GM18502 (cell line): ENCODE results near the gene RAB3B.

ENCODE experiments used
- ATAC-seq: cut with Tn5 transposase; IDR thresholded peaks from one replicate; pipeline ENCODE4 v1.9.1; 2021; ENCODE audit warnings: mild to moderate bottlenecking; ENCODE audit not compliant: unreplicated experiment, poor library complexity

Gene RAB3B

GRCh38 chr1:51958824-51959223 is 31.7 kb downstream of the RAB3B start:
- ATAC-seq = no peak

DNA sequence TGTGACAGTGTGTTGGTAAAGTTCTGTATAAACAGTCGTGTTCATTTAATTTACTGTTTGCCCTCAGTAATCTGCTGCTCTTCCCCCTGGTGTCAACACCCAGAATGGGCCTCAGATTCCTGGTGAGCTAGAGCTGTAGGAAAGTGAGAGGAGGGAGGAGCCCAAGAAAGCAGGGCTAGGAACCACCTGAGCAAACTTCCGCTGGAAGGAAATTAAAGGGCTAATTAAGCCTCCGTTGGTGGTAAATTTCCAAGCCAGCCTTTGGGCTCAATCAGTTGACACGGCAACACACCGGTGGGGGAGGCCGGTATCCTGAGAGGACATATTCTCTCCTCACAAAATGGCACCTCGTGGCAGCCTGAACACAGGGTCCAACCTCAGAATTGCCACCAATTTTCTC is 32.9 kb downstream of the RAB3B start:
- ATAC-seq = no peak

DNA sequence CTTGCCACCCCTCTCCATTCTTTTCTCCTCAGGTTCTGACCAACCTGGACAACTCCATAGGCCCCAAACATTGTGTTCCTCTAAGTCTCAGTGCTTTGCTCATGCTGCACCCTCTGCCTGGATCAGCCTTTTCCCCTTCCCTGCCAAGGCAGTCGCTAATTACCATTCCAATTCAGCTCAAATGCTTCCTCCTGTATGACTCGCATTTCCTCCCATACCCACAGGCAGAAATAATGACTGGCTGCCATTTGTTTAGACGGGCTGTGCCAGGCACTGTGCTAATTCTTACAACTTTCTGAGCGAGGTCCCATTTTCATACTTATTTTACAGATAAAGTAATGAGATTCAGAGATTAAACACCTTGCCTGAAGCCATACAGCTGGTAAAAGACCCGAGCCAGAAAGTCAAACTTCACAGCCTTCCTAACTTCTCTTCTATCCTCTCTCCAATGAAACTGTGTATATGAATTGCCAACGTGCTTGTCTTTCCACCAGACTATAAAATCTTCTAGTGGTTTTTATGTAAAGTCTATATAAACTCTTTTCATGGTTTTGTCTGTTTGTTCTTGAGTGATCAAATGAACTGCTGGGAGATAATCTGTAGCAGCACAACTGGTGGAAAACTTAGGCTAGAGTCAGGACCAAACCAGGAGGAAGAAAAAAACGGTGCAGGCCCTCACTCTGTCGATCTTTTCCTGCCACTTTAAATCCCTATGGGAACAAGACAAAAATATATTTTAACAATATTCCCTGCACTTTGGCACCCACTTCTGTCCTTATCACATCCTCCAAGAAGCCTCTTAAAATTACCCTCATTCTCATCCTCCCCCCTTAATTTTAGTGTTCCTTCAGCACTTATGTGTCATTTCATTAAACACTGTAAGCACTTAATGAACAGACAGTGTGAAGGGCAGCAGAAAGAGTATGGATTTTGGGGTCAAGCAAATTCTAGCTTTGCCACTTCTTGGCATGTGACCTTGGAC is 33.7 kb downstream of the RAB3B start:
- ATAC-seq = no peak

DNA sequence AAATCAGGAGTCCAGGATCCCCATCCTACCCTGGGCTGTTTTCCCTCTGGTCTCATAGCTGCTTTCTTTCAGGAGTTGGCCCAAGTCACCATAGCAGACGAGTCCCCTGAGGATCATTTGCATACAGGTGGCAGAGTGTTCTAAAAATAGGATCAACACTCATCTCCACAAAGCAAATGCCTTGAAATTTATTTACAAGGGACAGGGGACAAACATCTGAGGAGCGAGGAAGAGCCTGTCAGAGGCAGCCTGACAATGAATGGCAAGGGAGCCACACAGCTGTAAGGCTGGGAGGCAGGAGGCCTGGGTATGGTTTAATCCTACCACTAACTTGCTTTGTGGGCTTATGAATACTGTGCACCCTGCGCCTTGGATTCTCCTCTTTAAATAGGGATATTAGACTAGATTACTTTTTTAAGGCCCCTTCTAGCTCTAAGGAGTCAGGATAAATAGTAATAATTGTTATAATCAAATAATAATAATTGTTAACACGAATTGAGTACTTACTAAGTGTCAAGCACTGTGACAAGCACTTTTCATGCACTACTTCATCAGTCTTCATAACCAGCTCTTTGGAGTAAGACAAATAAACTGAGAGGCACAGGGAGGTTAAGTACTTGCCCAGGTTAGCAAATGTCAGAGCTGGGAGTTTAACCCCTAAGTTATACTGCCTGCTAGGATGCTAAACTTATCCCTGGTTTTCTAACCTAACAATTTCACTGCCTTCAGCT is 34.5 kb downstream of the RAB3B start:
- ATAC-seq = no peak

DNA sequence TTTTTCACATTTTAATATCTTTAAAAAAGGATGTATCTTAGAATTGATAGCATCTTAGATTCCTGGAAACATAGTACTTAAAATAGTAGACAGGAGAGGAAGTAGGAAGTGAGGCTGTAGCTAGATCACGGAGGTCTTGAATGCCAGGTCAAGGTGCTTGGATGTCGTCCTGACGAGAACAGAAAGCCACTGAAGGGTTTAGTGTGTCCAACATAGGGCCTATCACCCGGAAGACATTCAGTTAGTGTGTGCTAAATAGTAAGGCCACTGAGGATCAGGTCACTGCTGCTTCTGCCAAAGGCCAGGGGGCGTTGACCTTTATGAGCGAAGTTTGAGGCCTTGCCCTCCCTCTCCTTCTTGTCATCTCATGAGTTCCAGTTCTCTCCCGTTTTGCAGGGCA is 35.7 kb downstream of the RAB3B start:
- no peak for ATAC-seq

DNA sequence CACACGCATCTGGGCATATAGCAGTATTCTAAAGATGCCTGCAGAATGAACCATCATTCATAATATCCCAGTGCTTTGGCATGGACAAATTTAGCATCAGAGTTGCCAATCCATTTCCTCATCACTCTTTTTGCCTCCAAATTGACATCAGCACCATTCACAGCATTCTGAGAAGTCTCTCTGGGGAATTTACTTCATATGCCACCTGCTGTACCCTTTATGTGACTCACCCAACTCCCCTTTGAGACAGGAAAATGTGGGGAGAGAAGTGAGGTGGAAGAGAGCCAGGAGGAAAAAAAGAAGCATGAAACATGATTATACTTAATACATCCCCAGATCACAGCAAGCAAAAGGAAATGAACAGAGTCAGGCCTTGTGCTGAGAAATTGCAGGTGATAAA is 37.4 kb downstream of the RAB3B start:
- ATAC-seq = no peak

GRCh38 chr1:51952638-51953037 is 37.9 kb downstream of the RAB3B start:
- no peak for ATAC-seq

- ATAC-seq = no peak
Observed at GRCh38 chr1:51950701-51951100, 39.8 kb downstream of the RAB3B start.

DNA sequence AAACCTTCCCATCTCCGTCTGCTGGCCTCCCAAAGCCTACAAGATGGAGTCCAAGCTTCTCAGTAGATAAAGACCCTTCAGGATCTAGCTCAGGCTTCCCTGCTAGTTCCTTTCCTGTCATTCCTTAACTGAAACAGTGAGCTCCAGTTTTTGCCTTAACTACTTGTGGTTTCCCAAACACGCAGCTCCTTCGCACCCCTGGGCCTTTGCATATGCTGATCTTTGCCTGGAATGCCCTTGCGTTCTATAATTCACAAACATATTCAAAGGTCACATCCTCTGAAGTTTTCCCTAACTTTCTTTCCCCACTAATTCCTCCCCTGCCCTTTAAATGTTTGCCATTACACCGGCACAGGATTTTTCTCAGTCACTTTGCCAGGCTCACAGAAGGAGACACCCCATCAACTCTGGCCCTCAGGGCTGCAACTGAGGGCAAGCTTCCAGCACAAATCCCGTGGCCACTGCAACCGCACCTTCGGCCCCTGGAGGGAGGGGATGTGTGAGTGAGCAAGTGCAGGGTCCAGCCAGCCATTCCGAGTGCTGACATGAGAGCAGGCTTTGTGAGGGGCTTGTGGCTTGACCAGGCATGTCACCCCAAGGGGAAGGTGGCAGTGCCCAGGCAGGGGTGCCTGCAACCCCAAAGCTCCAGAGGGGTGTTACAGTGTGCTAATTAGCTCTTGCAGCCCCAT is 41.3 kb downstream of the RAB3B start:
- no peak for ATAC-seq

- no peak for ATAC-seq
Observed at GRCh38 chr1:51948491-51948915, 42.0 kb downstream of the RAB3B start.

DNA sequence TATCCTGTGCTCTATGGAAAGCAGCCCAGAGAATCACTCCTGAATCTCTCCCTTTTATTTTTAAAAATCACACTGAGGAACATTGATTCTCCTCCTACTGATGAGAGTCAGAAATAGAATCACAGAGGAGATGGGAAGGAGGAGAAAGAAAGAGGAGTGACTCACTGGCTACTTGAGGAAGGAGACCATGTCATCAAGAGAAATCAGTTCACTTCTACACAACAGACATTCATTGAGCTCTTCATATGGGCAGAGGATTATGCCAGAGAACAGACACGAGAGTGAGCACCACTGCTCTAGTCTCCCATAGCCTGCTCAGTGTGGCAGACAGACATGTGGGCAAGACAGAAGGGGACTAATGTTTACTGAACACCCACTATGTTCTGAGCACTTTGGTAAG is 44.2 kb downstream of the RAB3B start:
- ATAC-seq = no peak

- ATAC-seq = no peak
Observed at GRCh38 chr1:51945591-51945990, 44.9 kb downstream of the RAB3B start.

- ATAC-seq = no peak
Observed at GRCh38 chr1:51942281-51942680, 48.2 kb downstream of the RAB3B start.

GRCh38 chr1:51941528-51941927 is 49.0 kb downstream of the RAB3B start:
- ATAC-seq = no peak

GRCh38 chr1:51937112-51937511 is 53.4 kb downstream of the RAB3B start:
- no peak for ATAC-seq

DNA sequence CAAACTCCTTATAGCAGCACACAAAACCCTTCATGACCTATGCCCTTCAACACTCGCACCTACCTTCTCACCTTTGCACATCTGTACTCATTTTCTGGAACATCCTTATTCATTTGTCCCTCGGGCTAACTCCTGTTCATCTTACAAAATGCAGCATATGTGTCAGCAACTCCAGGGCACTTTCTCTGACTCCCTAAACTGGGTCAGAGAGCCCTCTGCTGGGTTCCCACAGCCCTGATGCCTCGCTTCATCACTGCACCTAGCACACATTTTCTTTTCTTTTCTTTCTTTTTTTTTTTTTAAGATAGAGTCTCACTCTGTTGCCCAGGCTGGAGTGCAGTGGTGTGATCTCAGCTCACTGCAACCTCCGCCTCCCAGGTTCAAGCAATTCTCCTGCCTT is 54.0 kb downstream of the RAB3B start:
- no peak for ATAC-seq

DNA sequence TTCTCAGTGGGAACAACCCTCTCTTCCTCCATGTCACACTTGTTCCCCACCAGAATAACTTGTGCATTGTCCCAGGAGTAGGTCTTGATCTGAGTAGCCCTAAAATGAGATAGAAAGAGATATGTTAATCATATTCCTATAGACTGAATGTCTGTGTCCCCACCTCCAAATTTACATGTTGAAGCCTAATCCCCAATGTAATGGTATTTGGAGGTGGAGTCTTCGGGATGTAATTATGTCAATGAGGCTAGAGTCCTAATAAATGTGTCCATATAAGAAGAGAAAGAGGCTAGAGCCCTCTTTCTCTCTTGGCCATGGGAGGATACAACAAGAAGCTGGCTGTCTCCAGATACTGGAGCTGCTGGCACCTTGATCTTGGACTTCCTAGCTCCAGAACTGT is 57.2 kb downstream of the RAB3B start:
- ATAC-seq = no peak

DNA sequence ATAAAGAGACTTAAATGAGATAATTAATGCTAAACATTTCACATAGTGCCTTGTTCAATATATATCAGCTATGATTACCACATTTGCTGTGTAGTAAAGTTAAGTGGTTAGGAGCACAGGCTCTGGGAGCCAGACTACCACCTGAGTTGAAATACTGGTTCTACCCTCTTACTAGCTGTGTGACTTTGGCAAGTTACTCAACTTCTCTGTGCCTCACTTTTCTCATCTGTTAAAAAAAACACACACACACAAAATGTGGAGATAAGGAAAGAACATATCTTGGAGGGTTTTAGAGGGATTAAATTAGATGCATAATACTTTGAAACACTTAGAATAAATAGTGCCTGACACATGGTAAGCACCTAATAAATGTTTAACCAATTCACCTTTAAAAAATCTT is 60.2 kb downstream of the RAB3B start:
- no peak for ATAC-seq

GRCh38 chr1:51928896-51929295 is 61.6 kb downstream of the RAB3B start:
- no peak for ATAC-seq

DNA sequence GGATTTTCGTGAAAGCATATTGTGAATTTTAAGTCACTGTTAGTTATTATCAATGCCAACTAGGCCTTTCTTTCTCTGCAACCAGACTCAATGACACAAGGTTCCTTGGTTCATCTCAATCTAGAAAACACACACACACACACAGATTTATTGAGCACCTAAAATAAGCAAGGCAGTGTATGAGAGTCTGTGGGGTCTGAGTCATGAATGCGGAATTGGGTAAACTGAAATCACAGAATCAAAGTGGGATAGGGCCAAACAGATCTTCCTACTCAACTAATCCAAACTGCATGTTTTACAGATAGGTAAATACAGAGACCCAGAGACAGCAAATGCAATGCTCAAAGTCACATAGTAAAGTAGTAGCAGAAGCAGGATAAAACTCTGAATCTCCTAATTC is 63.5 kb downstream of the RAB3B start:
- no peak for ATAC-seq
